ENCODE results near the gene ASZ1. TPM values are rescaled to one million over a fixed set of nuclear protein-coding genes. Genes with fewer than 3 reads are reported as not detected.
A peak's percentile ranks its signal among the peaks of the same experiment; 100 is the strongest.

The ASZ1 gene
- total and polyA plus RNA-seq, 3 donors from 2014 or later: 18.1 to 27.6 (median 18.4) TPM

- DNase-seq: no peak
- Histone ChIP-seq H3K27me3 (no peaks in the 10 kb centered on the region), H3K27ac (no peak overlapping the region), H3K9me3 (no peaks in the 10 kb centered on the region), H3K4me1 (no peaks in the 10 kb centered on the region), H3K36me3 (ENCODE audit: low read depth, missing control alignments) (no peaks in the 10 kb centered on the region), H3K4me3 (no peak overlapping the region)
- WGBS, 2 donors: 30 to 38% methylated on average over 4 of the region's 4 CpGs
- intact Hi-C loops (cut with DNase I; ENCODE audit: low total_unique reads): no loop called here
- TF ChIP-seq CTCF (IDR thresholded peaks at IDR 0.05): peak in 1 of 3 experiments; percentile 43
- no peak for TF ChIP-seq POLR2A (IDR thresholded peaks at IDR 0.05)
Measured at GRCh38 chr7:117399820-117400422, 27.4 kb downstream of the ASZ1 start.

- no peak for DNase-seq
- H3K9me3 ChIP-seq: no peaks in the 10 kb centered on the region
- no peaks in the 10 kb centered on the region for H3K36me3 ChIP-seq (ENCODE audit: low read depth, missing control alignments)
- no peak overlapping the region for H3K27ac ChIP-seq
- H3K4me1 ChIP-seq: no peaks in the 10 kb centered on the region
- intact Hi-C loops (cut with DNase I; ENCODE audit: low total_unique reads): no loop called here
- no peak for TF ChIP-seq POLR2A (IDR thresholded peaks at IDR 0.05)
- TF ChIP-seq CTCF (IDR thresholded peaks at IDR 0.05): no peak
- no peak overlapping the region for H3K4me3 ChIP-seq
- H3K27me3 ChIP-seq: no peaks in the 10 kb centered on the region
Measured at GRCh38 chr7:117395743-117396142, 31.6 kb downstream of the ASZ1 start.

GRCh38 chr7:117393781-117394180, 33.5 kb downstream of the ASZ1 start:
- H3K4me1 ChIP-seq: no peaks in the 10 kb centered on the region
- intact Hi-C loops (cut with DNase I; ENCODE audit: low total_unique reads): no loop called here
- no peaks in the 10 kb centered on the region for H3K27me3 ChIP-seq
- no peak overlapping the region for H3K27ac ChIP-seq
- no peaks in the 10 kb centered on the region for H3K36me3 ChIP-seq (ENCODE audit: low read depth, missing control alignments)
- H3K4me3 ChIP-seq: no peak overlapping the region
- no peak for TF ChIP-seq POLR2A (IDR thresholded peaks at IDR 0.05)
- no peak for TF ChIP-seq CTCF (IDR thresholded peaks at IDR 0.05)
- no peak for DNase-seq
- WGBS, 2 donors: 85 to 86% methylated on average over 1 of the region's 1 CpG
- no peaks in the 10 kb centered on the region for H3K9me3 ChIP-seq

- TF ChIP-seq POLR2A (IDR thresholded peaks at IDR 0.05): no peak
- no peak for TF ChIP-seq CTCF (IDR thresholded peaks at IDR 0.05)
- no peak overlapping the region for H3K27ac ChIP-seq
- H3K9me3 ChIP-seq: no peaks in the 10 kb centered on the region
- H3K4me3 ChIP-seq: no peak overlapping the region
- 92 to 99% methylated on average over 3 of the region's 3 CpGs for WGBS, 2 donors
- intact Hi-C loops (cut with DNase I; ENCODE audit: low total_unique reads): no loop called here
- H3K36me3 ChIP-seq (ENCODE audit: low read depth, missing control alignments): no peaks in the 10 kb centered on the region
- H3K27me3 ChIP-seq: no peaks in the 10 kb centered on the region
- DNase-seq: no peak
- H3K4me1 ChIP-seq: no peaks in the 10 kb centered on the region
Measured at GRCh38 chr7:117389871-117390270, 37.4 kb downstream of the ASZ1 start.

- H3K27ac ChIP-seq: no peak overlapping the region
- H3K27me3 ChIP-seq: no peaks in the 10 kb centered on the region
- H3K4me1 ChIP-seq: no peaks in the 10 kb centered on the region
- no peak overlapping the region for H3K4me3 ChIP-seq
- 41 to 45% methylated on average over 1 of the region's 1 CpG for WGBS, 2 donors
- no peaks in the 10 kb centered on the region for H3K9me3 ChIP-seq
- H3K36me3 ChIP-seq (ENCODE audit: low read depth, missing control alignments): no peaks in the 10 kb centered on the region
- no peak for DNase-seq
- intact Hi-C loops (cut with DNase I; ENCODE audit: low total_unique reads): no loop called here
- TF ChIP-seq POLR2A (IDR thresholded peaks at IDR 0.05) (no peak), CTCF (IDR thresholded peaks at IDR 0.05) (no peak)
Measured at GRCh38 chr7:117386110-117386706, 41.1 kb downstream of the ASZ1 start.
